Stimulated activated CD8-positive, alpha-beta memory T cell treated with anti-CD3 and anti-CD28 coated beads, Interleukin-7, amount 100 ng/mL, for 48 hours (primary cell): ENCODE results near the gene NDUFA9.

Experiments
- DNase-seq, 2 donors: peaks; one replicate each; pipeline ENCODE4 v3.0.0-alpha.2; 2020; ENCODE audit warnings: low read depth in 1 of 2; ENCODE audit errors: extremely low read depth in 1 of 2

Gene NDUFA9

DNA sequence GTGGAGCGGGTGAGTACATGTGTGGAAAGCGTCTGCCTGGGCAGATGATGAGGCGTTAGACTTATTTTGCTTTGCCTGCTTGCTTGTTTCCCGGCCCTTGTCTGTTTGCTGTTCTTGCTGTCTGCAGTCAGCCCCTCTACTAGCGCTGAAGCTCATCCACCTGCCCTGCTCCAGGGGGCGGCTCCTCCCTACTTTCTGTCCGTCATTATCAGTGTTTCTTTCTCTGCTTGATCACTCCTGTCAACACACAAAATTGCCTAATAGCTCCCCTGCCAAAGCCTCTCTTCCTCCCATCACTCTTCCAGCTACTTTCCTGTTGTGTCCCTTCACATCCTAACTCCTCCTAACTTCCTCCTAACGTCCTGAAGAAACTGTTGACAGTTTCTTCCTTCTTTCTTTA lies 36.4 kb downstream of the NDUFA9 start:
- DNase-seq, result no peak

DNA sequence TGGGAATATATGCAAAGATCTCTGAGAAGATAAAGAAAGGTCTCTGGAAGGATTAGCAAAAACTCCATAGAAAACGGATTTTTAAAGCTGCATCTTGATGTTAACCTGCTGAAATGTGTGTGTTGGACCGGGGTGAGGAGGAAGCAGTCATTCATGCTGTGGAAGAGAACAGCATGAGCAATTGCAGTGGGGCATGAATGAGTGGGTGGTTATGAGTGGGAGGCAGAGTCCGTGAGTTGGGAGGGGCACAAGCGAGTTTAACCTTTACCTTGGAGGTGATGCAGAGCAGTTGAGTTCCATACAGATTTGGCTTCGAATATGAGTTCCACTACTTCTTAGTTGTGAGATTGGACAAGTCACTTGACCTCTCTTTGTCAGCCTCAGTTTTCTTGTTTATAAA lies 41.8 kb downstream of the NDUFA9 start:
- DNase-seq, result no peak
